ENCODE measurements around the gene PATJ. TPM values are rescaled to one million over a fixed set of nuclear protein-coding genes. Genes with fewer than 3 reads are reported as not detected.

The PATJ gene
- total RNA-seq, 1 experiment from 2014 or later = 72.2 TPM

DNA sequence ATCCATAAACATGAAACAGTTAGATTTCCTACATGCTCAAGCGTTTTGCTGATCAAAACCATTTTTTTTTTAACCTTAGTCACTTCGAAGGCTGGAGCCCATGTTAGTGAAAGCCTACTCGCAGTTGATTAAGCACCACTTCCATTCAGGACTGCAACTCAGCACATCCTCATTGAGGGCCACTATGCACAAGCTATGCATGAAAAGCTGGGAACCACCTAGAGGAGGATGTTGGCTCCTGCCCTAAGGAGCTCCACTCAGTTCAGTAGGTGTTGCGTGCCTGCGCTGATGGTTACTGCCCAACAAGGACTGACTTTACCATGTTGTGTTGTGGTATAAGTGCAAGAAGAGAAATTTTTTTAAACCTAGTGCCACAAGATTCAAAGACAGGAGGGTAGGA lies 271.0 kb downstream of the PATJ start:
- Mint-ChIP-seq H3K27ac (ENCODE audit: unreplicated experiment) (no peak overlapping the region), H3K36me3 (ENCODE audit: insufficient read depth, unreplicated experiment) (no peaks in the 10 kb centered on the region), H3K4me3 (ENCODE audit: low read depth, unreplicated experiment) (no peak overlapping the region), H3K27me3 (ENCODE audit: unreplicated experiment) (no peaks in the 10 kb centered on the region), H3K4me1 (ENCODE audit: low read depth, unreplicated experiment) (no peaks in the 10 kb centered on the region), H3K9me3 (ENCODE audit: low read depth, unreplicated experiment) (no peaks in the 10 kb centered on the region)
- TF ChIP-seq, protein P1, sequence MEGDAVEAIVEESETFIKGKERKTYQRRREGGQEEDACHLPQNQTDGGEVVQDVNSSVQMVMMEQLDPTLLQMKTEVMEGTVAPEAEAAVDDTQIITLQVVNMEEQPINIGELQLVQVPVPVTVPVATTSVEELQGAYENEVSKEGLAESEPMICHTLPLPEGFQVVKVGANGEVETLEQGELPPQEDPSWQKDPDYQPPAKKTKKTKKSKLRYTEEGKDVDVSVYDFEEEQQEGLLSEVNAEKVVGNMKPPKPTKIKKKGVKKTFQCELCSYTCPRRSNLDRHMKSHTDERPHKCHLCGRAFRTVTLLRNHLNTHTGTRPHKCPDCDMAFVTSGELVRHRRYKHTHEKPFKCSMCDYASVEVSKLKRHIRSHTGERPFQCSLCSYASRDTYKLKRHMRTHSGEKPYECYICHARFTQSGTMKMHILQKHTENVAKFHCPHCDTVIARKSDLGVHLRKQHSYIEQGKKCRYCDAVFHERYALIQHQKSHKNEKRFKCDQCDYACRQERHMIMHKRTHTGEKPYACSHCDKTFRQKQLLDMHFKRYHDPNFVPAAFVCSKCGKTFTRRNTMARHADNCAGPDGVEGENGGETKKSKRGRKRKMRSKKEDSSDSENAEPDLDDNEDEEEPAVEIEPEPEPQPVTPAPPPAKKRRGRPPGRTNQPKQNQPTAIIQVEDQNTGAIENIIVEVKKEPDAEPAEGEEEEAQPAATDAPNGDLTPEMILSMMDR (IDR thresholded peaks at IDR 0.05; ENCODE audit: unreplicated experiment) = no peak
- intact Hi-C loops (cut with micrococcal nuclease; ENCODE audit: unreplicated experiment) = no loop called here
- DNase-seq = no peak
- CTCF ChIA-PET = no interaction called here
- no TSS peak for BruUV-seq (replicated peaks)

- Mint-ChIP-seq H3K27ac (ENCODE audit: unreplicated experiment) (no peak overlapping the region), H3K9me3 (ENCODE audit: low read depth, unreplicated experiment) (no peaks in the 10 kb centered on the region), H3K27me3 (ENCODE audit: unreplicated experiment) (no peaks in the 10 kb centered on the region), H3K4me3 (ENCODE audit: low read depth, unreplicated experiment) (no peak overlapping the region), H3K36me3 (ENCODE audit: insufficient read depth, unreplicated experiment) (no peaks in the 10 kb centered on the region), H3K4me1 (ENCODE audit: low read depth, unreplicated experiment) (no peaks in the 10 kb centered on the region)
- TF ChIP-seq, protein P1 (IDR thresholded peaks at IDR 0.05; ENCODE audit: unreplicated experiment) = no peak
- DNase-seq = no peak
- intact Hi-C loops (cut with micrococcal nuclease; ENCODE audit: unreplicated experiment) = no loop called here
- no TSS peak for BruUV-seq (replicated peaks)
- CTCF ChIA-PET = no interaction called here
Measured at GRCh38 chr1:62022382-62022983, 280.2 kb downstream of the PATJ start.

GRCh38 chr1:62024690-62025089 lies 282.4 kb downstream of the PATJ start:
- no peaks in the 10 kb centered on the region for H3K36me3 Mint-ChIP-seq (ENCODE audit: insufficient read depth, unreplicated experiment)

GRCh38 chr1:62025154-62025553 lies 282.9 kb downstream of the PATJ start:
- Mint-ChIP-seq H3K9me3 (ENCODE audit: low read depth, unreplicated experiment) (no peaks in the 10 kb centered on the region), H3K4me1 (ENCODE audit: low read depth, unreplicated experiment) (no peaks in the 10 kb centered on the region), H3K4me3 (ENCODE audit: low read depth, unreplicated experiment) (no peak overlapping the region), H3K36me3 (ENCODE audit: insufficient read depth, unreplicated experiment) (no peaks in the 10 kb centered on the region), H3K27me3 (ENCODE audit: unreplicated experiment) (no peaks in the 10 kb centered on the region), H3K27ac (ENCODE audit: unreplicated experiment) (no peak overlapping the region)
- DNase-seq = no peak
- TSS peak; percentile 54 for BruUV-seq (replicated peaks)
- TF ChIP-seq, protein P1 (IDR thresholded peaks at IDR 0.05; ENCODE audit: unreplicated experiment) = no peak
- CTCF ChIA-PET = no interaction called here
- intact Hi-C loops (cut with micrococcal nuclease; ENCODE audit: unreplicated experiment) = no loop called here

More at GRCh38 chr1:62024690-62025089, 282.4 kb downstream of the PATJ start:
- BruUV-seq (replicated peaks) = no TSS peak
- Mint-ChIP-seq H3K27me3 (ENCODE audit: unreplicated experiment) (no peaks in the 10 kb centered on the region), H3K4me1 (ENCODE audit: low read depth, unreplicated experiment) (no peaks in the 10 kb centered on the region), H3K9me3 (ENCODE audit: low read depth, unreplicated experiment) (no peaks in the 10 kb centered on the region), H3K4me3 (ENCODE audit: low read depth, unreplicated experiment) (no peak overlapping the region), H3K27ac (ENCODE audit: unreplicated experiment) (no peak overlapping the region)
- CTCF ChIA-PET = interaction anchor here (0.6 kb wide), 1 partner anchor 11 kb away, joined by 4 read pairs; no protein-coding TSS in a partner anchor
- DNase-seq = no peak
- intact Hi-C loops (cut with micrococcal nuclease; ENCODE audit: unreplicated experiment) = no loop called here
- TF ChIP-seq, protein P1 (IDR thresholded peaks at IDR 0.05; ENCODE audit: unreplicated experiment) = no peak

Measured in Calu3 (cell line).